ENCODE measurements around the gene SH3PXD2A.
A peak's percentile ranks its signal among the peaks of the same experiment; 100 is the strongest.

The SH3PXD2A gene

DNA sequence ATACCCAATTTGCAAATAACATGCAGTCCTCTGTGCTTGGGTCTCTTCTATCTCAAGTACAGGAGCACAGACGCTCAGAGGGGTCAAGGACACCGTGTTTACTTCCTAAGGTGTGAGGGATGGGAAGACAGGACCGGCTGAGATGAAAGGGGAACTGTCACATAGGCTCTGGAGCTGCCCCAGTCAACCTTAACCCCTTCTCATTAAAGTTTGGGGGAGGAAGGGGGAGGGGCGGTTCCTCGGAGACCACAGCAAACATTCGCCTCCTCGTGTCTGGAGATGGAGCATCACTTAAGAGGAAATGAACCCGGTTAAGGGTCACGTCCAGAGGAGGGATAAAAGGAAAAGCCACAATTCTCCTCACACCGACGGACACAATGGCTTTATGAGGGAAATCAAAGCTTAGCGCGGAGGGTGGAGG is 1.1 kb downstream of the SH3PXD2A start:
- TF ChIP-seq CTCF (IDR thresholded peaks at IDR 0.05; ENCODE audit: low read depth, low read length), result no peak
- H3K4me3 ChIP-seq (ENCODE audit: low read depth, low read length), result peak overlapping the region; percentile 79

GRCh38 chr10:103853428-103854264 is 1.7 kb downstream of the SH3PXD2A start:
- H3K4me3 ChIP-seq (ENCODE audit: low read depth, low read length), result peak overlapping the region; percentile 79

DNA sequence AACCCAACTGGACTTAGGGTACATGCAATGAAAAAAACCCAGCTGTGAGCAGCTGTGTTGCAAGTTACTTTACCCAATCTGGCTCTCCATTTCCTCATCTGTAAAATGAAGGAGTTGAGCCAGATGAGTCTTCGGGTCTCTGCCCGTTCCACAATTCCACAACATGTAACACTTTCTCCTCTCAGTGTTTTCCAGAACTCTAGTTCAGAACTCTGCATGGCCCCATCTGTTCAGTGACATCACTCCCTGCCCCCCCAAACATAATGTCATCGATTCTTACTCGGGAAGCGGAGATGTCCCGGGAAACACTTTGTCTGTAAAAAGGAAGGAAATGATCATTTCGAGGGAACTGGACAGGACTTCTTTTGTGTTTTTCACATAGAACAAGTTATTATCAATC is 2.5 kb downstream of the SH3PXD2A start:
- H3K4me3 ChIP-seq (ENCODE audit: low read depth, low read length), result no peak overlapping the region
- no peak for TF ChIP-seq CTCF (IDR thresholded peaks at IDR 0.05; ENCODE audit: low read depth, low read length)

More at GRCh38 chr10:103853428-103854264, 1.7 kb downstream of the SH3PXD2A start:
- no peak for TF ChIP-seq CTCF (IDR thresholded peaks at IDR 0.05; ENCODE audit: low read depth, low read length)

DNA sequence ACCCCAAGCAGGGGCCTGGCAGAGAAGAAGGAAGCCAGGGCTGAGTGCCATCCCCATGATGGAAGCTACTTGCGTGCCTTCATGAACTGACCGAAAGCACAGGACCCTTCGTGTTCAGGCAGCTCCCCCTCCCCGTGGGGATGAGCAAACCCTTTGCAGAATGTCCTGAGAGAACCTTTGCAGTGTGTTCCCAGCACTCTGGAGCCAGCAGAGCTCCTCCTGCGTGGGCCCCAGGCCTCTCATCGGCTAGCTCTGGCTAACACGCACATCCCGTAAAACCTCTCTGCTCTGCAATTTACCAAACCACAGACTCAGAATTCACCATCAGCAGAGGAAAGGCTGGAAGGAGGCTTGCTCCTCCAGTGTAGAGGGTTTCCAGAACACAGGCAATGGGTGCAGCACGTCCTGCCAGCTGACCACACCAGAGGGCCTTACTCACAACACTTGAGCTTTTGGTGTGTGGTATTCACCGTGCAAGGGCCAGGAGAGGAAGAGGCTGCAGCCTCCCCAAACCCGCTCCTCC is 3.1 kb downstream of the SH3PXD2A start:
- TF ChIP-seq CTCF (IDR thresholded peaks at IDR 0.05; ENCODE audit: low read depth, low read length), result no peak
- no peak overlapping the region for H3K4me3 ChIP-seq (ENCODE audit: low read depth, low read length)

GRCh38 chr10:103851261-103851660 is 4.1 kb downstream of the SH3PXD2A start:
- TF ChIP-seq CTCF (IDR thresholded peaks at IDR 0.05; ENCODE audit: low read depth, low read length), result no peak
- H3K4me3 ChIP-seq (ENCODE audit: low read depth, low read length), result no peak overlapping the region

- TF ChIP-seq CTCF (IDR thresholded peaks at IDR 0.05; ENCODE audit: low read depth, low read length), result no peak
- H3K4me3 ChIP-seq (ENCODE audit: low read depth, low read length), result peak overlapping the region; percentile 46
These were observed 4.8 kb downstream of the SH3PXD2A start for GRCh38 chr10:103850572-103850895.

DNA sequence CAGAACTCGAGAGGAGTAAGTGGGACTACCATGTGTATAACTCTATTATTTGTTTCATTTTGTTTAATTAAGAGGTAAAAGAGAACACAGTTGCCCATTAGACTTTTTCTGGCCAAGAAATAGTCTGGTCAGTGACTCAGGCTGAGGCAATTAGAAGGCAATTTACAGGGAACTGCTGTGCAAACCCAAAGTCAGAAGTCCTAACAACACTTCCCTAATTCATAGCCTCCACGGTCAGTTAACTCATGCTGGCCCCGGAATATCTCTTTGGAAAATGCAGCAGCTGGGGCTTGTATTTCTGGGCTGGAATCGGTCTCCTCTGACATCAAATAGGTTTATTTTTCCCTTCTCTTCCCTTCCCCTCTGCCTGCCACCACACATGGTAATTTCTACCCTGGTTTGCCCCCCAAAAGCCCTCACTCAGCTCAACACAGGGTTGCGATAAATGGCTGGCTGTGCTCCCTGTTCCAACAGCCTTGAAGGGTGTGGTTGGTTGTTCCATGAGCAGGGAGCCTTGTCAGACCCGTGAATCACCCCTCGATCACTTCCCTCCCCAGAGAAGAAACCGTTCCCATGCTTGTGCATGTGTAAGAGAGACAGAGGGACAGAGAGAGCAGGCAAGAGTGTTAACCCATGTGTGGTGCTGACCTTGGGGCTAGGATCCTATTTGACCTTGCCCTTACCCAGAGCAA is 5.3 kb downstream of the SH3PXD2A start:
- peak overlapping the region; percentile 46 for H3K4me3 ChIP-seq (ENCODE audit: low read depth, low read length)
- no peak for TF ChIP-seq CTCF (IDR thresholded peaks at IDR 0.05; ENCODE audit: low read depth, low read length)
